ENCODE data around the gene SDR42E2. TPM values are rescaled to one million over a fixed set of nuclear protein-coding genes. Genes with fewer than 3 reads are reported as not detected.
"Not testable (repeated sequence)": the region's sequence is repeated elsewhere in the genome, so short reads cannot be mapped to it uniquely, and the experiment has no call there.

Gene SDR42E2
- total RNA-seq, 6 experiments from 2014 or later = not detected

GRCh38 chr16:22147853-22148252 is 14.5 kb upstream of the SDR42E2 start:
- no peak for TF ChIP-seq CTCF (IDR thresholded peaks at IDR 0.05)
- Mint-ChIP-seq H3K27ac (no peak overlapping the region), H3K4me3 (no peak overlapping the region), H3K4me1 (ENCODE audit: low read depth) (no peaks in the 10 kb centered on the region), H3K9me3 (no peaks in the 10 kb centered on the region), H3K36me3 (ENCODE audit: low read depth) (no peaks in the 10 kb centered on the region), H3K27me3 (ENCODE audit: insufficient read depth) (peaks cover 48% of the 10 kb centered on the region)
- DNase-seq = no peak

GRCh38 chr16:22151246-22151998 is 10.9 kb upstream of the SDR42E2 start:
- DNase-seq = no peak
- H3K4me3 Mint-ChIP-seq = no peak overlapping the region
- H3K4me1 Mint-ChIP-seq (ENCODE audit: low read depth) = no peaks in the 10 kb centered on the region
- H3K27ac Mint-ChIP-seq = no peak overlapping the region
- peaks cover 39% of the 10 kb centered on the region for H3K27me3 Mint-ChIP-seq (ENCODE audit: insufficient read depth)
- H3K9me3 Mint-ChIP-seq = no peaks in the 10 kb centered on the region
- no peak for TF ChIP-seq CTCF (IDR thresholded peaks at IDR 0.05)
- H3K36me3 Mint-ChIP-seq (ENCODE audit: low read depth) = no peaks in the 10 kb centered on the region

GRCh38 chr16:22152316-22152715 is 10.0 kb upstream of the SDR42E2 start:
- Mint-ChIP-seq H3K4me3 (no peak overlapping the region), H3K36me3 (ENCODE audit: low read depth) (no peaks in the 10 kb centered on the region), H3K27ac (no peak overlapping the region), H3K4me1 (ENCODE audit: low read depth) (no peaks in the 10 kb centered on the region), H3K9me3 (no peaks in the 10 kb centered on the region), H3K27me3 (ENCODE audit: insufficient read depth) (peaks cover 34% of the 10 kb centered on the region)
- DNase-seq = no peak
- no peak for TF ChIP-seq CTCF (IDR thresholded peaks at IDR 0.05)

GRCh38 chr16:22153078-22153477 is 9.2 kb upstream of the SDR42E2 start:
- not testable (repeated sequence) for H3K27ac Mint-ChIP-seq; H3K36me3 Mint-ChIP-seq (ENCODE audit: low read depth); H3K9me3 Mint-ChIP-seq; DNase-seq; H3K4me1 Mint-ChIP-seq (ENCODE audit: low read depth); H3K4me3 Mint-ChIP-seq
- peaks cover 30% of the 10 kb centered on the region for H3K27me3 Mint-ChIP-seq (ENCODE audit: insufficient read depth)

GRCh38 chr16:22161401-22161800 is 905 bp upstream of the SDR42E2 start:
- H3K27me3 Mint-ChIP-seq (ENCODE audit: insufficient read depth) = peaks cover 24% of the 10 kb centered on the region
- no peaks in the 10 kb centered on the region for H3K36me3 Mint-ChIP-seq (ENCODE audit: low read depth)

More at GRCh38 chr16:22161401-22161800, 905 bp upstream of the SDR42E2 start:
- Mint-ChIP-seq H3K27ac (no peak overlapping the region), H3K4me3 (no peak overlapping the region), H3K4me1 (ENCODE audit: low read depth) (no peaks in the 10 kb centered on the region), H3K9me3 (peaks cover 5% of the 10 kb centered on the region; the same call in 1 of the 2 replicates)
- no peak for TF ChIP-seq CTCF (IDR thresholded peaks at IDR 0.05)
- DNase-seq = no peak

Data from HFFc6 (cell line).